ENCODE results near the gene SLC5A1.

GRCh38 chr22:32067613-32068012 is 24.6 kb downstream of the SLC5A1 start:
- TF ChIP-seq, protein P1, sequence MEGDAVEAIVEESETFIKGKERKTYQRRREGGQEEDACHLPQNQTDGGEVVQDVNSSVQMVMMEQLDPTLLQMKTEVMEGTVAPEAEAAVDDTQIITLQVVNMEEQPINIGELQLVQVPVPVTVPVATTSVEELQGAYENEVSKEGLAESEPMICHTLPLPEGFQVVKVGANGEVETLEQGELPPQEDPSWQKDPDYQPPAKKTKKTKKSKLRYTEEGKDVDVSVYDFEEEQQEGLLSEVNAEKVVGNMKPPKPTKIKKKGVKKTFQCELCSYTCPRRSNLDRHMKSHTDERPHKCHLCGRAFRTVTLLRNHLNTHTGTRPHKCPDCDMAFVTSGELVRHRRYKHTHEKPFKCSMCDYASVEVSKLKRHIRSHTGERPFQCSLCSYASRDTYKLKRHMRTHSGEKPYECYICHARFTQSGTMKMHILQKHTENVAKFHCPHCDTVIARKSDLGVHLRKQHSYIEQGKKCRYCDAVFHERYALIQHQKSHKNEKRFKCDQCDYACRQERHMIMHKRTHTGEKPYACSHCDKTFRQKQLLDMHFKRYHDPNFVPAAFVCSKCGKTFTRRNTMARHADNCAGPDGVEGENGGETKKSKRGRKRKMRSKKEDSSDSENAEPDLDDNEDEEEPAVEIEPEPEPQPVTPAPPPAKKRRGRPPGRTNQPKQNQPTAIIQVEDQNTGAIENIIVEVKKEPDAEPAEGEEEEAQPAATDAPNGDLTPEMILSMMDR (conservative IDR thresholded peaks at IDR 0.05): no peak
- no peak for TF ChIP-seq ZFX (IDR thresholded peaks at IDR 0.05)
